NCI-H460 (cell line): Measurements from ENCODE around the gene SCUBE1. TPM values are rescaled to one million over a fixed set of nuclear protein-coding genes. Genes with fewer than 3 reads are reported as not detected.

Source experiments
- DNase-seq: peaks from one replicate; pipeline ENCODE4 v3.0.0-alpha.2; 2016; ENCODE audit warnings: low read depth; ENCODE audit errors: extremely low read depth
- total RNA-seq: library from RNA; depleted of rRNA; stranded (reverse); fragments of >200 nt; shearing (Covaris generic); gene quantifications from 2 replicates; pipeline ENCODE4 v1.2.3, GENCODE V29; 2014

The SCUBE1 gene
- total RNA-seq, 1 experiment from 2014 or later = 5.3 TPM

DNA sequence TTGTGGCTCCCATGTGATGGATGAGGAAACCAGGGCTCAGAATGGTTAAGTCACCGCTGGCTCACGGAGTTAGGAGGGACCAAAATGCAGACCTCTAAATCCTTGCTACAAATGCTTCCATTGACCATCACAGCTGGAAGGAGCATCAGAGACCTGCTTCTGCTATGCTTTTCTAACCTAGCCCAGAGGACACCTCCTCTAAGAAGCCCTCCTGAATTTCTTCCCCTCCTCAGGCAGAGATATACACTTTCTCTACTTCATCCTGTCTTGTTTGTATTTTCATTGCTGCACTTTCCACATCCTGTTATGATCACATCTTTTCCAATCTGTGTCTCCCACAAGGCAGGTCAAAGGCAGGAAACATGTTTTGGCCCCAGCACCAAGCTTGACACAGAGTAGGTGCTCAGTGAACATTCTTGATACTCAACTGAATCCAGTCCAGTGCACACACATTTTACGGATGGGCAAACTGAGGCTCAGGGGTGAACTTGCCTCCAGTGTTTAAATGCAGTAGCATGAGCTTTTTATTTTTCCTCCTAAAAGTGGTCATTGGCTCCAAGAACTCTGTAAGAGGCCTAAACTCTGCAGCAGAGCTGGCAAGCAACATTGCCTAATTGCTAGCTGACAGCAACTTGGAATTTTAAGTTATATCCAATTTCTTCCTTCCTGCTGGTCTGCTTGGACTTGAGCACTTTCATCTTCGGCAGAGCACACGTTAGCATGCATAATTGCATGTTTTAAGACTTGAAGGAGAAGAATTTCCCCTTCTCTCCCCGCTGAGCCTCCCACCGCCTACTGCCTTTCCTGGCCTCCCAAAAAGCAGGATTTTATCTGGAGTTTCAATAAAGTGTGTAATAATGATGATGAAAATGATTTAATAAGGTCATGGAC lies 12.7 kb downstream of the SCUBE1 start:
- no peak for DNase-seq

DNA sequence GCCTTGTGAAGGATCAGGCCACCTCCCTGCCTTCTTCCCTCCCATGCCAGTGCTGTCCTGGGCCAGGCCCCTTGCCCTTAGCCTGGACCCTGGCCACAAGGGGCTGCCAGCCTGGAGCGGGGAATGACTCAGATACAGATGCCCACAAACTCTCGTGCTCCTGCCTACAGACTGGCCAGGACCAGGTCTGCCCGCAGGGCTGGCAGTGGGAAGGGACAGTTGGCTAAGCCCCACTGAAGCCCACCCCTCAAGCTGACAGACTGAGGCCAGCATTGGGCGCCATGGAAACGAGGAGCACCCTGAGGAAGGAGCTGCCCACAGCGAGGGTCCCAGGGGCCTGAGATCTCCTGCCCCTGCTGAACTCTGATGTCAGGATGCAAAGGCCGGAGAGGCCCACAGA lies 14.1 kb downstream of the SCUBE1 start:
- no peak for DNase-seq

DNA sequence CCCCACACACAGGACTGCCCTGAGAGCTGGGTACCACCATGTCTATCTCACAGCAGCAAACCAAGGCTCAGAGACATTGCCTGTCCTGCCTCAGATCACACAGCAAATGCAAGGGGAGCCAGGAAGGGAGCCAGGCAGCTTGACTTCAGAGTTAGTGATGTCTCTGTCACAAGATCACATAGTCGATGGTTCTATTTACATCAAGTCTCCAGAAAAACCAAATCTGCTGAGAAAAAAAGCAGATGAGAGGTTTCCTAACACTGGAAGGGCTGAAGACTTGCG lies 16.1 kb downstream of the SCUBE1 start:
- DNase-seq = no peak

DNA sequence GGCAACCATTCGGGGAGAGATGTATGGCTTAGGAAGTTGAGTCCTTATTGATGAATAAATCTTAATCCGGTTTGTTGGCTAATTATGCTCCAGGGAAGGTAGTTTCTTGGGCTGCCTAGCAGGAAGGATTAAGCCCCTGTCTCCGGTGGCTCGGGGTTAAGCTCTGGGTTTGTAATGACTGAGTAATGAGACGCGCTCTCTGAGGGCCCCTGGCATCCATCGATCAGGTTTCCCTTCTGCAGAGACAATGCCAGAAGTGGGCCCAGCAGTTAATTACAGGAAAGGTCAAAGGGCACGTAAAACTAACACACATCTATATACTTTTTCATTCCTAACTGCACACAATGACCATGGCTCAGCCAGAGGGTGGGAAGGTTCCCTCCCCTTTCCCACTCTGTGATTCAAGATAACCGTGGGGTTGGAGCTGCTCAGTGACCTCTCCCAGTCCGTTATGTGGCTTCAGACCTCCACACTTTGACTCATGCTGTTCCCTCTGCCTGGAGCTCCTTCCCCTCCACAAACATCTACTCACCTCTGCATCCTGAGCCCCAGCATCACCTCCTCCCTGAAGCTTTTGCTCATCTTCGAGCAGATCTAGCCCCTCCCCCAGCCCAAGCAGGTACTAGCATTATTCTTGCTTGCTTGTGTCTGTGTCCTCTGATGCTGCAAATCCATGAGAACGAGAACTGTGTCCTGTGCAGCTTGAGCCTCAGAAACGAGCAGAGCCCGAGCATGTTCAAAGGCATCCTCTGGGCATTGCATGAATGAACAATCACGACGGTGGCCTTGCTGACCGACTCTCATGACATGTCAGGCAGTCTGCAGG lies 16.6 kb downstream of the SCUBE1 start:
- no peak for DNase-seq

DNA sequence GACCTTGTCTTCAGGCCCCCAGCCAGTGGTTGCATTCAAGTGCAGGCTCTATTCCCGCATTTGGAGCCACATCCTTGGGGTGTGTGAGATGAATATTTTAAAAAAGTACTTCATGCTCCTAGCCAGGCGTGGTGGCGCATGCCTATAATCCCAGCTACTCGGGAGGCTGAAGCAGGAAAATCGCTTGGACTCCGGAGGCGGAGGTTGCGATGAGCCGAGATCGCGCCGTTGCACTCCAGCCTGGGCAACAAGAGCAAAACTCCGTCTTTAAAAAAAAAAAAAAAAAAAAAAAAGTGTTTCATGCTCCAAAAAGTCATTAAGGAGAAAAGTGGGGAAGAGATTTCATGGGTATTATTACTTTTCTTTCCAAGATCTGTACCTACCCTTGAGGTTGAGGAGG lies 18.0 kb downstream of the SCUBE1 start:
- DNase-seq = no peak

DNA sequence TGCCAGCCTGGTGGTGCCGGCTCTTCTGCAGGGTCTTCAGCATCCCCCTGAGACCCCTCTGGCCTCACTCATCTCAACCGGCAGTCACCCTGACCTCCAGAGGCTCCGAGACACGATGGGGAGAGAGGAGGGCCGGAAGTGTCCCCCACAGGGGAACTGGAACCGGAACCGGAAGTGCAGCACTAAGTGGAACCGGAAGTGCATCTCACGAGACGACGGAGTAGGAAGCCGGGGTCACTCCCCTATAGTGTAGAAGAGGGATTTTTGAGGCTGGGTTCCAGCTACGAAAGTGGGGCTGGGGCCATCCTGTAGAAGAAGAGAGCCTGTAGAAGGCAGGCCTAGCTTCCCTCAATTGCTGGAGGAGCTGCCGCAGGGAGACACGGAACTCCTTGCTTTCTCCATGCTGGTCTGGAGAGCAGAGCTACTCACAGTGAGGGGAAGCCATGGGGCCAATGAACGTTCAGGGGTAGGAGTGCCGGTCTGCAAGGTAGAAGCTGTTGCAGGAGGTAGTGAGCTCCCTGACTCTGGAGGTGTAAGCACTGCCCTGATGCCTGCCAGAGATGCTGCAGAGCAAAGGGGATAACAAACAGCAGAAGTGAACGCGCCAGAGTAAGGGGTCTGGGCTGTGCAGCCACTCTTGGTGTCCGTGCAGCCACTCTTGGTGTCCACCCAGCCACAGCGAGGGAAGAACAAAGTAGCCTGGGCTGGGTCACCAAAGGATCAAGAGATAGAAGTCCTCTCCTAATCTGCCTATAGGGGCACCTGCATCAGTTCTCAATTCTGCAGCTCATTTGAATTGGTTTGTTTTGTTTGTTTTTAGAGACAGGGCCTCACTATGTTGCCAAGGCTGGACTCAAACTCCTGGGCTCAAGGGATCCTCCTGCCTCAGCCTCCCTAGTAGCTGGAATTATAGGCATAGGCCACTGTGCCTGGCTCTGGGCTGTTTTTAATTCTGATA lies 21.9 kb downstream of the SCUBE1 start:
- no peak for DNase-seq

DNA sequence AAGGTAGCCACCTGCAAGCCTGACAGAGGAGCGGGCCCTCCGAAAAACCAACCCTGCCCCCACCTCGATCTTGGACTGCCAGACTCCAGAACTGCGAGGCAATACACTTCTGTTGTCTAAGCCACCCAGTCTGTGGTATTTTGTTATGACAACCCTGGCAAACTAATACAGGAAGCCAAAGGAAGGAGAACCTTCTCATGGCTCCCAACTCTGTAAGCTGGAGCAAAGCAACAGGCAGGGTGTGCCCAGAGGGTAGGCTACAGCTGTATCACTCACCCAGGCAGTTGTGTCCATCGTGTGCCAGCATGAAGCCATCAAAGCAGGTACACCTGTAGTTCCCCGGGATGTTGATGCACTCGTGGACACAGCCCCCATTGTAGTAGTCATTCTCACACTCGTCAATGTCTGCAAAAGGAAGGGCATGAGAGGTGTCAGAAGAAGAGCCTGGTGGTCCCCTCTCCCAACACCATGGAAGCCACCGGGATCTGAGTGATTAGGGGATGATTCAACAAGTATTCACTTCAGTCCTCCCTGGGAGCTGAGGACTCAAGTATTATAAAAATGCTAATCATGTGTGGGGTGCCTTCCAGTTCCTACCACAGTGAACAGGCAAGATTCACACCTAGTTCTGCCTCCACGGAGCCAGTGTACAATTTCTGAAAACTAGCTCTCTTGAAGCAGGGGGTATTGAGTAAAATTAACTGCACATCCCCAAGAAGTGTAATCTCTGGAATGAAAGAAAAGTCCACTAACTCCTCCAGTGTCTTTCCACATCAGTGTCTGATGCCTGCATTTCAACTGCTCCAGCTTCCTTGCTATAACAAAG lies 23.3 kb downstream of the SCUBE1 start:
- DNase-seq = no peak

DNA sequence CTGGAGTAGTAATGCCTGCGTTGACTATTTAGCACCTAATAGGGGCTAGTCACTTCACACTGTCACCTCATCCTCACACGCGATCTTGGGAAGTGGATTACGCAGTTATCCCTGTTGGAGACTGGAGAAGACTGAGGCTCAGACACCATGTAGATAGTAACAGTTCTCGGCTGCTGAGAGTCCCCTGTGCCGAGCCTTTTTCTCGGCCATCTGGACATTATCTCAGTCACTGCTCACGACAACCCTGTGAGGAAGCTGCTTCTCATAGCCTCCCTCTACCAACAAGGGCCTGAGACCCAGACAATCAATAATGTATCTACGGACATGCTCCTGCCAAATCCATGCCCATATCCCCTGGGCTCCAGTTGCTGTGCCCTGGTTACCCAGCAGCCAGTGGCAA lies 25.9 kb downstream of the SCUBE1 start:
- no peak for DNase-seq

DNA sequence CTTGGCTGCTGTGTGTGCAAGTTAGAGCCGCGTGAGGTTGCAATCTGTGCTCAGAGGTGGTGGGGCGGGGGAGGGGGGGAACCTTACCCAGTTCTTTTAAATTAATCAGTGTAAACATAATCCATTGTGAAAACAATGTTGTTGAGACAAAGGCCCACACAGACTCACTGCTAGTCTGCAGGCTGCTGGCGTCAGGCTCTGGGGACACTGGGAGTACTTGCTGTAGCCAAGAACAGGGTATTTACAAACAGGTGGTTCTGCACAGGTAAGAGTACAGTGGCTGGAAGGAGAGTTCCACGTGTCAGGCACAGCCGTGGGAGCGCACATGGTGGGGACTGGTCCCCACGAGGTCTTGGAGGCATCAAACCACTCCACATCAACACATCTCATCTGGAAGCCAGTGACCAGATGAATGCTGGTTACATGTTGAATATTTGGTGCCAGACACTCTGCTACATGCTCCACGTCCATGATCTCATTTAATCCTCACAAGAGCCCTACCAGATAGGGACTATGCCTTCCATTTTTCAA lies 27.4 kb downstream of the SCUBE1 start:
- no peak for DNase-seq

DNA sequence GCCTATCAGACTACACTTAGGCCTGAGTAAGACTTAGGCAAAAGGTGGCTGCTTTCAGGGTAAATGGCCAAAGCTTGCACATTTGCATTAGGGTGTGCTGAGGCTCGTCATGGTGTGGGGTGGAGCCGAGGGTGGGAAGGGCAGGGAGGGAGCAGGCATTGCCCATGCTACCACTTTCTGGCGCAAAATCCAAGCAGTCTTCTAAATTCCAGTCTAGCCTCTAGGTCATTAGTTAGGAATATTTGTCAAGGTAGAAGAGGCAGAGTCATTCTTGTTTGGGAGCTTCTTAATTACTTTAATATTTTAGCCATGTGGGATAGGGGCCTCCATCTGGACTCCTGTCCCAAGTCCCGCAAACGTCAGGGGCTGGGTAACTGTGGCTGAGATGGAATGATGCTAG lies 28.6 kb downstream of the SCUBE1 start:
- no peak for DNase-seq

DNA sequence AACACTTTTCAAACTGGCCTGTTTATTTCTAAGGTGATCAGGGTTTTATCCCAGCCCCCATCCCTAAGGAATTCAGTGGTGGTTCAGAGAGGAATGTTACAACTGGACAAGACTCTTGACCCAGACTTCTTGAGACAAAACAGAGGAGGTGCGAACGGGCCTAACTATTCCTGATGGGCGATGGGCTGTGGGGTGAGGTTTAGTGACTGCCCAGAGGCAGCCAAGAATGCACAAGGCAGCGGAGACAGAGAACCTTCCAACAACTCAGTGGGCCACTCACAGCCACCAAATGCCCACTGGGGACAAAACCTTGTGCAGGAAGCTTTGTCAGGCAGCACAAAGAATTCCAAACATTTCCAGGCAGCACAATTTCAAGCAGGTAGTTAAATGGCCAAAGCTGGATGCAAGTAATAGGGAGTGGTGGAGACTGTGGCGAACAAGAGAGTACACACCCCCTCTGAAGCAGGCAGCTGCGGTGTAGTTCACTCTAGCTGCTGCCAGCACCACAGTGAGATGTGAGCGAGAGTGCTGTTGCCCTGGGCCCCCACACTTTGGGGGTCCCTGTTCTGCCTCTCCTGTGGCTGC lies 29.2 kb downstream of the SCUBE1 start:
- DNase-seq = peak; percentile 8

DNA sequence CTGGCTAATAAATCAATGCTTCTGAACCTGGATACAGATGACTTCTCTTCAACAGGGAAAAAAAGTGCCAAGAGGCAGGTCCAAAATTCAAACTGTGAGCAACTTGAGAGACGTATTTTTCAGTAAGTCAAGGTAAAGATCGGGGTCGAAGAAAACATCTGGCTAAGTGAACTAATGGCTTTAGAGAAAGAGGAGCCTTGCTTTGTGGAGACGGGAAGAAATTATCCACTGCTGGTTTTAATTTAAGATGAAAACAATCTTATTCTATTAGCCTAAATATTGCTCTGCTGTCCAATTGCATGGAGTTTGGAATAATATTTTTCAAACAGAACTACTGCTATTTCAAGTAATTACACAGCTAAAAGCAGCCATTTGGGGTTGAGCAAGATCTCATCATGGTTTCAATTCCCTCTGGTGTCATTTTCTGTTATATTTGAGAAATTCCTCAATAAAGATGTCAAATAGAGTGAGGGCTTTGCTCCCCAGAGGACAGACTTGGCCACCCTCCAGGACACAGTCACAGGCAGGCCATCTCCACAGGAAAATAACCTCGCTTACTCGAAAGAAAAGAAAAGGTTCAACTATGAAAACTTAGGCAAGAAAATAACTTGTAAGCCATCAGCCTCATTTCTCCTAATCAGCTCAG lies 29.8 kb downstream of the SCUBE1 start:
- DNase-seq = peak; percentile 44

DNA sequence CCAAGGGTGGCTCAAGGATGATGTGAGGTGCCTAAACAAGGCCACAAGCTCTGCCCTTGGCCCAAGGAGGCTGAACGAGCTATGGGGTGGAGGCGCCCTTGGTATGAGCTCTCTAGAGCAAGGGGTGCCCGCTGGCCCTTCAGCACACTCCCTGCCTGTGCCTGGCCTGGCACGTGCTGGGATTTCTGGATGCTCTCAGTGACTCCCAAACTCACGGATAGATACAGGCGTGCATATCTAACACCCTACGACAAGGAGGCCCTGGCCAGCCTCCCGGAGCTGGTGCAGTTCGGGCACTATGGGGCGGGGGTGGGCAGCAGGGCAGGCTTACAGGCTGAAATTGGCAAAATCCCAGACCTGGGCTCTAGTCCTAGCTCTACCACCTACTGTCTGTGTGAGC lies 30.6 kb downstream of the SCUBE1 start:
- no peak for DNase-seq

DNA sequence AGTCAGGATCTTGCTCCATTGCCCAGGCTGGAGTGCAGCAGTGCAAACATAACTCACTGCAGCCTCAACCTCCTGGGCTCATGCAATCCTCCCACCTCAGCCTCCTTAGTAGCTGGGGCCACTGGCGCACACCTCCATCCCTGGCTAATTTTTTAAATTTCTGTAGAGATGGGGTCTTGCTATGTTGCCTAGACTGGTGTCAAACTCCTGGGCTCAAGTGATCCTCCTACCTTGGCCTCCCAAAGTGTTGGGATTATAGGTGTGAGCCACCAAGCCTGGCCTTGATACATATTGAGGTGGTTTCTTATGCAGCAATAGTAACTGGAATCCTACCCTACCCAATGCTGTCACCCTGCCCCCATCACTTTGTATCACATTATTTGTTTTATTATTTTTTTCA lies 32.4 kb downstream of the SCUBE1 start:
- no peak for DNase-seq

DNA sequence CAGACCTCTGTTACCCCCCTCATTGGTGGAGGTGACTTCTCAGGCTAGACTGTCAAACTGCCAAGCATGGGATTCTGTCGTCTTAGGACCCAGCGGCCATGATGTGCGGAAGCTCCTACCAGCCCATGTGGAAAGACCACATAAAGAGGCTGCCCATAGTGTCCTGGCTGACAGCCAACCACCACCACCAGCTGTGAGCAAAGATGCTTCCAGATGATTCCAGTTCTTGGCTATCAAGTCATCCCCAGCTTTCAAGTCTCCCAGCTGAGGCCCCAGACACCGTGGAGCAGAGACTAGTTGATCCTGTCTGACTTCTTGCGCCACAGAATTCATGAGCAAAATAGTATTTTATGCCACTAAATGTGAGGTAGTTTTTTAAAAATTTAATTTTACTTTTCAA lies 32.9 kb downstream of the SCUBE1 start:
- no peak for DNase-seq

DNA sequence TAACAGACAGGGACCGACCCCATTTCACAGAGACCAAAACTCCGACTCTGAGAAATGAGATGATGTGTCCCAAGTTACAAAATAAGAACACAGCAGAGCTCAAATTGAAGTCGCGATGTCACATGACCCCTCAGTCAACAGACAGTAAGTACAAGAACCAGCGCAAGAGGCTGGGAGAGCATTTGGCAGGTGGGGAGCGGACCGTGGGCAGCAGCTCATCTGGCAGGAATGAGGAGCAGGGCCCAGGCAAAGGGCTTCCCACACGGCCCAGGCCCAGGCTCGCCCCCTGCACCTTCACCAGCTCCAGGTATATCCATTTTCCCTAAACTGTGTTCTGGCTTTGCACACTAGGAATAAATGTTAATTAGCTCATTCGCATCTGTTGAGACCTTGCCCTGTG lies 34.3 kb downstream of the SCUBE1 start:
- no peak for DNase-seq

DNA sequence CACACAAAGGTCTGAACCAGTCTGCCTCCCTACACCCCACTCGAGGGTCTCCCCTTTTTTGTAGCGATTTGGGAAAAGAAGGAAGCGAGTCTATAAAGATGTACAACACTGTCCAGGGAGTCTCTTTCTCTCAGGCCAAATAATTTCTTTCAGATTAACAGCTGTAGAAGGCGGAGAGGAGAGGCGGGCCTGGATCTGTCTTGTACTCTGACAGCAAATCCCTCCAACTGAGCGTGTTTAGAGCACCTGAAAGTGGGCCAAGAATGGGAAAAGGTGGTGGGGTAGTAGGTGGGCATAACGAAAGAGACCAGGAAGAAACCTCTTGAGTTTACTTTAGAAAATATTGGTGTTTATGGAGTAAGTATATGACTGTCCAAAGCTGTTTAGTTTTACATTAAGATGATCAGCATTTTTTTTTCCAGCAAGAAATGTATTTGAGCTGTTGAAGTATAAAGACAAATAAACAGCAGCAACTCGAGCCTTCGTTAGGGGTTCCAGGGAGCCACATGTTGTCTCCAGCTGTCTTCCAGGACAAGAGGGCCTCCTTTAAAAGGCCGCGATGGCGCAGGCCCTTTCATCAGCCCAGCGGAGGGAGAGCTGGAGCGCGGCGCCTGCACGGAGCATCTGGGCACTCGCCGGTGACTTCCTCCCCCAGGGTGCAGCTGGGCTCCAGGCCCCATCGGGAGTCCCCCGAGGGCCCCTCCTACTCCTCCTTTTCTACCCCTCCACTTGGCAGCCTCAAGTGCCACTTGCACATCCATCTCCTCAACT lies 34.9 kb downstream of the SCUBE1 start:
- no peak for DNase-seq

DNA sequence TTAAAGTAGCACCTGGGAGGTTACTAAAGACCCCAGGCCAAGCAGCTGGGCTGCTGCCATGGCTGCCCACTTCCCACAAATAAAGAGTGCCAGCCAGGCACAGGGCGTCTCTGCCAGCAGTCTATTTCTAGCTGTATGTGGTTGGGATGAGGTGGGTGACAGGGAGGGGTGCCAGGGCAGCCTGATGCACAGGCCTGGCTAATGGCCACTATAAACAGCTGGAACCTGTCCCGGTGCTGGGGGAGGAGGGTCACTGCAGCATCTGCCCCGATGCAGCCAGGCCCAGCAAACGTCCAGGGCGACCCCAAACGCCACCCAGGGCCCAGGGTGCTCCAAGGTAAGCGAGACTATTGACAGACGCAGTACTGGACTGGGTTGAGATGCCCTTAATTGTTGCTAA lies 37.4 kb downstream of the SCUBE1 start:
- DNase-seq = no peak
